Superior temporal gyrus (tissue), 1 donor: ENCODE data around the gene TWIST2.

Experiments
- DNase-seq: peaks from one replicate; pipeline ENCODE4 v3.0.0-alpha.2; 2016; ENCODE audit errors: extremely low spot score

The TWIST2 gene

DNA sequence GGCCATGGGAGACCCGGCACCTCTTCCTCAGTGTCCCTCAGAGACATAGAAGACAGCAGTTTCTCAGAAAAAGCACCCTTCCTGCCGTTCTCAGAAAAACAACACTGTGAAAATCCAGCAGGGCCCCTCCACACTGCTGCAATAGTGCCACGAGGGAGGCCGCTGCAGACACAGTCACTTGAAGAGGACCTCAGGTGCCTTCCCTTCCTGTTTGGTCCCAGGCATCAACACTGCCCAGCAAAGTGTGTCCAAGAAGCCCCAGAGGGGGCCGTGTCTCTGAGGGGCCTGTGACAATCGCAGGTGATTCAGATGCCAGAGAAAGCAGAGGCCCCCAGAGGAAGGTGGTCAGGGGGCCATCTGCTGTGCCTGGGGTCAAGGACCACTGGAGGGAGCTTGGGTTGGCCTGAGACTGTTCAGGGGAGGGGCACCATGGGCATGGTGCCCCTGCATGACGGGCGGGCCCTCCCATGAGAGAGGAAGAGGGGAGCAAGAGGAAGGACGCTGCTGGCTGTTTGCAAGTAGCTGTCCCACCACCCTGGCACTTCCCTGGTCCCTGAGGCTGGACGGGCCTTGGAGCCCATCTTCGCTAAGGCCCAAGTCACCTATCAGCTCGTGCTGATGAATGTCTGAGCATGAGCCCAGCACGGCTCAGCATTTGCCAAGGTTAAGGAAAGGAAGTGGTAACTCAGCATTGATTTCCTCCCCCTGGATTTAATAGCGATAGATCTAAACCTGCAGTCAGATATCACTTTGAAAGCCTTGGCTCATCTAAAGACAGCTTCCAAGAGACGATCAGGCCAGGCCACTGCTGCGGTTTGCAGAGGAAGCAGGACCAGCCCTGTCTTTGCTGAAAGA, 9.1 kb downstream of the TWIST2 start:
- DNase-seq = no peak

DNA sequence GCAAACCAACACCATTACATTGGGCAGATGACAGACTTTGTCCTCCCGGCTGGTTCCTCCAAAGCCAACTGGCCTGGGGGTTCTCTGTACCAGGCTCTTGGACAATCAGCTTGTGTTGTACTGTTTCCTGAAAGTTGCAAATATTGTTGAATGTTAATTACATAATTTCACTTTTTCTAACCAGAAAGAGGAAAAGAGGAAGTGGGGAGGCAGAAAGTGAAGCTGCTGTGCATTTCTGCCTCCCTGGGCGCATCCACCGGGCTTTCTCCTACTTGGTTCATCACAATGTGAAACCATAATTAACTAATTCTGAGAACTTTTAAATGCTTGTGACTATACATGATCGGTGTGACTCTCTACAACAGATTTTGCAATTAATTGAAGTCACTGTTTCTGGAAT, 10.1 kb downstream of the TWIST2 start:
- DNase-seq = no peak

GRCh38 chr2:238859636-238860347, 11.9 kb downstream of the TWIST2 start:
- DNase-seq = no peak

- DNase-seq = no peak
Measured at GRCh38 chr2:238861013-238861730, 13.3 kb downstream of the TWIST2 start.

- DNase-seq = no peak
Measured at GRCh38 chr2:238861766-238862315, 14.0 kb downstream of the TWIST2 start.

GRCh38 chr2:238862701-238863100, 14.8 kb downstream of the TWIST2 start:
- no peak for DNase-seq

DNA sequence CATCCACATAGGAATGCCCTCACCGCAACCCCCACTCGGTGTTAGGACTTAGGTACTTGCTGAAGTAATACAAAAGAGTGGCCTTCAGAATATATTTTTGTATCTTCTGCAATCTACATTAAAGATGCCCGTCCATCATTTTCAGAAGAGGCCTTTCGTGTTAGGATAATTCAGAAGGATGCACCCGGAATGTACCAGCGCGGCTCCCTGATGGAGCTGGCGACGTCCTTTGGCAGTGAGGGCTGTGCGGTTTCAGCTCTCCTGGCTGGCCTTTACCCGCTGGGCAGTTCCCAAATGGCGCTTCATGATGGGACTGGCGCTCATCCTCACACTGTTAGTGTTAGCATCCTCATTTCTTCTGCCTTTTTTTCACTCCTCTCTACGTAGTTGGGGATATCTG, 15.3 kb downstream of the TWIST2 start:
- DNase-seq = no peak

DNA sequence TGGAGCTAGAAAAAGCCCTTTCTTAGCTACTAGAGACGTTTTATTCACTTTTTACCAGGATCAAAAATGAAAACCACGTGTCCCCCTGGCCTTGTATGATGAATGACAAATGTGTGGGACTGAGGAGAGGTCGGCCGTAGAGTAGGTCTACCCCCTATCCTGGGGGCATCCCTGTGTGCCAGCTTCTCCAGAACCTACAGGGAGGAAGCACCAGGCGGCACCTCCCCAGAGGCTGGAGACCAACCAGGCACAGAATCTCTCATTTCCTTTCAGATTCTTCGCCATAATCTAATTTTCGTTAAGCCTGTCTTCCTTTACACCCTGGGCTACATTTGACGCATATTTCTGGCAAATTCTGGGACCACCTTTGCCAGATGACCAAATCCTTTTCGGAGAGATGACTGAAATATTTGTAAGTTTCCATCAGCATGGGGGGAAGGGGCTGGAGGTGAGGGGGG, 15.9 kb downstream of the TWIST2 start:
- no peak for DNase-seq

GRCh38 chr2:238864207-238865014, 16.5 kb downstream of the TWIST2 start:
- no peak for DNase-seq

DNA sequence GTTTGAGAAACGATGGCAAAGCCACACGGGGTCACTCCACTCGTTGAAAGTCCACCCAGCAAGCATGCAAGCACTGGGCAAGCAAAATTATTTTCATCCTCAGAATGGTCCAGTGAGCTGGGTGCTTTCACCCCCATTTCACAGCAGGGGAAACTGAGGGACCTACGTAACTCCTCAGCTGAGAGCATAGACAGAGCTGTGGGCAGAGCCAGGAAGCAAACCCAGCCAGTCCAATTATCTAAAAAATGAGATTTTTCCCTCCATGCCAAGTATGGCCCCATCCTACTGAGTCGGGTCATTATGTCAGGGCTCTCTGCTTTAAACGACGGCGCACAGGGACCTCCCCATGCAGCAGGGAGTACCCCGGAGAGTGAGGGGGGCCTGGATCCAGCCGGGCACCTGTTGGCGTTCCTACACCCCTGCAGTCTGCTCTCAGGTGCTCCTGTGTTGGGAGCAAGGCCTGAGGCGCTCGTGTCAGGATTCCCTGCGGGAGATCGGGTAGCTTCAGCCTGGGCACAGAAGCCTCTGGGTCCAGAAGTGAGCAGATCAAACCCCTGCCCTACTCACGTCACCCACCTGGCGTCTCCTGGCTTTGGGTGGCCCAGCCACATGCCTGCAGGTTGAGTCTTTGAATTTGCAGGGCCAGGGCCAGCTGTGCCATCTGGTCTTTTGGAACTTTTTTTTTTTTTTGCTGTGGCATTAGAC, 17.3 kb downstream of the TWIST2 start:
- DNase-seq = no peak

- no peak for DNase-seq
Measured at GRCh38 chr2:238865744-238866355, 18.0 kb downstream of the TWIST2 start.

GRCh38 chr2:238866656-238867277, 18.9 kb downstream of the TWIST2 start:
- DNase-seq = no peak

- no peak for DNase-seq
Measured at GRCh38 chr2:238868067-238868524, 20.2 kb downstream of the TWIST2 start.

DNA sequence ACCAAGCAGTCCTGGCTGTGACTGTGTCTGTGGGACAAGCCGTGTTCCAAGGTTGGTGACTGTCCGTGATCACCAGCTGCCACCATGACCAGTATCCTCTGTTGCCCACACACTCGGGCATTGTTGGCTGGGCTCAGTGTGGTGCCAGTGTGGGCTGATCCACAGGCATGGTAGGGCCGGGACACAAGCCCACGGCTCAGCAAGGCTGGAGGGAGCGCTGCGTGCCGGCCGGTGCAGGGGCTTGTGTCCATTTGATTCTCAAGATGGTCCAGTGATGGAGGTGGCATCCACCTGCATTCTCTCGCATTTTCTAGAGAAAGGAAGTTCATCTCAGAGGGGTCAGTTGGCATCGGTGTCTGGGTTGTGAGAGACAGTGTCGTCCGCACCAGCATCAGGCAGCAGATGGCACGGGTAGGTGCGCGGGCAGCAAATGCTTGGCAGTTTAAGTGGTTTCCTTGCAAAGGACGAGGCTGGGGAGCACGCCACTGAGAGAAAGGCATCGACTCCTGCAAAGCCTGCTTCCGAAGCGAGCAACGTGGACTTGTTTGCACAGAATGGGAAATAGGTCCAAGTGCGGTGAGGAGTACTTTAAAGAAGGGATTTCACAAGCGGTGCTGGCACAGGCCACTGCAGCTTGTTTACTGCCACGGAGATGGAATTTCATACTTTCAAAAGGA, 20.9 kb downstream of the TWIST2 start:
- DNase-seq = no peak

GRCh38 chr2:238869293-238870124, 21.6 kb downstream of the TWIST2 start:
- DNase-seq = no peak

DNA sequence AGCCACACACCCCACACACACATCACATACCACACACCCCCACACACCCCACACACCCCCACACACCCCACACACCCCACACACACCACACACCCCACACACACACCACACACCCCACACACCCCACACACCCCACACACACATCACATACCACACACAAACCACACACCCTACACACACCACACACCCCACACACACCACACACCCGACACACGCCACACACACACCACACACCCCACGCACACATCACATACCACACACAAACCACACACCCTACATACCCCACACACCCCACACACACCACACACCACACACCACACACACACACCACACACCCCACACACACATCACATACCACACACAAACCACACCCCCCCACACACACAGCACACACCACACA, 22.4 kb downstream of the TWIST2 start:
- DNase-seq = no peak

DNA sequence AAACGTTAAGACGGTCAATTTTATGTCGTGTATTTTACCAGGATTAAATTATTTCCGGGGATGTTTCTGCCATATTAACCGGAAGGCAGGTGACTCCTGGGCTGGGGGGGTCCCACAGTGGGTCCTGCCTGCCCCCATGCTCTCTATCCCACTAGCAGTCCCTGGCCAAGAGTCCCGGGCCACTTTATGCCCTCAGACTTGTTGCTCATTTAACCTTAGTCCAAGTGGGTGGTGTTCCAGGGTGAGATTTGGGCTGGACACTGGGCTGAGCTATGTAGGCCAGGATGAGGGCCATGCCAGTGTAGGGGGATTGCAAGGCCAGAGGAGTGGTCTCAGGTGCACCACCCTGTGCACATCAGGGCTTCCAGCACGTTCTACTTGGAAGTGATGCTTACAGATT, 24.1 kb downstream of the TWIST2 start:
- DNase-seq = no peak
